GM04503 (cell line): ENCODE results near the gene MICALL2.

Source experiments
- DNase-seq: peaks from one replicate; pipeline ENCODE4 v3.0.0-alpha.2; 2012; ENCODE audit warnings: low read depth

MICALL2 gene

GRCh38 chr7:1392556-1392955 lies 66.7 kb downstream of the MICALL2 start:
- DNase-seq = no peak

- DNase-seq = no peak
These were observed 67.8 kb downstream of the MICALL2 start for GRCh38 chr7:1391449-1391848.

GRCh38 chr7:1388703-1389335 lies 70.5 kb downstream of the MICALL2 start:
- DNase-seq = no peak

GRCh38 chr7:1388021-1388702 lies 71.1 kb downstream of the MICALL2 start:
- DNase-seq = no peak

GRCh38 chr7:1387261-1387660 lies 72.0 kb downstream of the MICALL2 start:
- no peak for DNase-seq

- no peak for DNase-seq
These were observed 72.5 kb downstream of the MICALL2 start for GRCh38 chr7:1386623-1387220.

GRCh38 chr7:1385809-1386622 lies 73.3 kb downstream of the MICALL2 start:
- DNase-seq = no peak

GRCh38 chr7:1385086-1385808 lies 74.0 kb downstream of the MICALL2 start:
- no peak for DNase-seq
